ENCODE measurements around the gene LAMC1. TPM values are rescaled to one million over a fixed set of nuclear protein-coding genes. Genes with fewer than 3 reads are reported as not detected.
"Not testable (repeated sequence)": the region's sequence is repeated elsewhere in the genome, so short reads cannot be mapped to it uniquely, and the experiment has no call there.

Gene LAMC1
- total and polyA plus RNA-seq, 2 experiments from 2014 or later, result 185 to 686 TPM

GRCh38 chr1:183070234-183070922 is 47.2 kb downstream of the LAMC1 start:
- peak overlapping the region; percentile 61 for H3K9ac ChIP-seq
- H3F3A ChIP-seq (ENCODE audit: insufficient read depth), result peaks cover 71% of the 10 kb centered on the region
- in situ Hi-C loops (cut with MboI), result no loop called here
- no peaks in the 10 kb centered on the region for H3K9me2 ChIP-seq (ENCODE audit: insufficient read depth)
- H3K9me3 ChIP-seq (ENCODE audit: low read depth), result no peaks in the 10 kb centered on the region
- peak overlapping the region; percentile 72 for H3K4me2 ChIP-seq (ENCODE audit: unreplicated experiment)
- peak; percentile 44 for DNase-seq
- 19 to 25% methylated on average over 3 of the region's 3 CpGs for WGBS, 2 experiments (ENCODE audit: low coverage in 1 of 2, low lambda C conversion rate in 2 of 2, missing lambda C conversion rate in 2 of 2)
- peak overlapping the region; percentile 77 for H3K27ac ChIP-seq
- peak overlapping the region; percentile 25 for H3K4me3 ChIP-seq
- peaks cover 33% of the 10 kb centered on the region for H4K20me1 ChIP-seq (ENCODE audit: insufficient read depth)
- no peaks in the 10 kb centered on the region for H3K36me3 ChIP-seq (ENCODE audit: low read depth)
- TF ChIP-seq EZH2phosphoT487 (IDR thresholded peaks at IDR 0.05; ENCODE audit: insufficient read depth, low read depth), result no peak
- no peak for TF ChIP-seq EZH2 (IDR thresholded peaks at IDR 0.05; ENCODE audit: insufficient read depth, poor library complexity, severe bottlenecking)
- no peak overlapping the region for H2AFZ ChIP-seq
- H3K79me2 ChIP-seq (ENCODE audit: insufficient read depth), result peaks cover 99% of the 10 kb centered on the region
- no peaks in the 10 kb centered on the region for H3K27me3 ChIP-seq (replicated peaks; ENCODE audit: insufficient read depth)
- peaks cover 62% of the 10 kb centered on the region for H3K4me1 ChIP-seq (ENCODE audit: insufficient read depth)

GRCh38 chr1:183070923-183071618 is 47.9 kb downstream of the LAMC1 start:
- 3 to 4% methylated on average over 3 of the region's 3 CpGs for WGBS, 2 experiments (ENCODE audit: low coverage in 1 of 2, low lambda C conversion rate in 2 of 2, missing lambda C conversion rate in 2 of 2)
- TF ChIP-seq EZH2 (IDR thresholded peaks at IDR 0.05; ENCODE audit: insufficient read depth, poor library complexity, severe bottlenecking) (no peak), EZH2phosphoT487 (IDR thresholded peaks at IDR 0.05; ENCODE audit: insufficient read depth, low read depth) (peak; percentile 95)
- Histone ChIP-seq H3K4me3 (peak overlapping the region; percentile 25), H4K20me1 (ENCODE audit: insufficient read depth) (peaks cover 39% of the 10 kb centered on the region), H3K4me1 (ENCODE audit: insufficient read depth) (peaks cover 67% of the 10 kb centered on the region), H2AFZ (no peak overlapping the region), H3K27me3 (replicated peaks; ENCODE audit: insufficient read depth) (no peaks in the 10 kb centered on the region), H3K79me2 (ENCODE audit: insufficient read depth) (peaks cover 99% of the 10 kb centered on the region), H3K9me2 (ENCODE audit: insufficient read depth) (no peaks in the 10 kb centered on the region), H3F3A (ENCODE audit: insufficient read depth) (peaks cover 78% of the 10 kb centered on the region), H3K9me3 (ENCODE audit: low read depth) (no peaks in the 10 kb centered on the region), H3K27ac (peak overlapping the region; percentile 77), H3K4me2 (ENCODE audit: unreplicated experiment) (peak overlapping the region; percentile 72), H3K36me3 (ENCODE audit: low read depth) (no peaks in the 10 kb centered on the region), H3K9ac (peak overlapping the region; percentile 61)
- DNase-seq, result peak; percentile 87
- in situ Hi-C loops (cut with MboI), result no loop called here

- peak overlapping the region; percentile 44 for H3K4me2 ChIP-seq (ENCODE audit: unreplicated experiment)
- H3K79me2 ChIP-seq (ENCODE audit: insufficient read depth), result peaks cover 99% of the 10 kb centered on the region
- 86 to 90% methylated on average over 7 of the region's 7 CpGs for WGBS, 2 experiments (ENCODE audit: low coverage in 1 of 2, low lambda C conversion rate in 2 of 2, missing lambda C conversion rate in 2 of 2)
- H3K9ac ChIP-seq, result 0 out of 2 replicates have a peak overlapping the region, but pooled peaks have one; percentile 61
- H3K27me3 ChIP-seq (replicated peaks; ENCODE audit: insufficient read depth); H3K9me2 ChIP-seq (ENCODE audit: insufficient read depth); DNase-seq; in situ Hi-C loops (cut with MboI); H2AFZ ChIP-seq; H3K36me3 ChIP-seq (ENCODE audit: low read depth); H3K4me3 ChIP-seq; H3K9me3 ChIP-seq (ENCODE audit: low read depth): not testable (repeated sequence)
- peaks cover 91% of the 10 kb centered on the region for H3F3A ChIP-seq (ENCODE audit: insufficient read depth)
- H3K4me1 ChIP-seq (ENCODE audit: insufficient read depth), result peaks cover 81% of the 10 kb centered on the region
- H4K20me1 ChIP-seq (ENCODE audit: insufficient read depth), result peaks cover 48% of the 10 kb centered on the region
- peak overlapping the region; percentile 77 for H3K27ac ChIP-seq
Observed at GRCh38 chr1:183072595-183072994, 49.4 kb downstream of the LAMC1 start.

GRCh38 chr1:183073320-183073719 is 50.1 kb downstream of the LAMC1 start:
- Histone ChIP-seq H3K79me2 (ENCODE audit: insufficient read depth) (peaks cover 99% of the 10 kb centered on the region), H3K36me3 (ENCODE audit: low read depth) (no peaks in the 10 kb centered on the region), H4K20me1 (ENCODE audit: insufficient read depth) (peaks cover 42% of the 10 kb centered on the region), H3K27me3 (replicated peaks; ENCODE audit: insufficient read depth) (no peaks in the 10 kb centered on the region), H3F3A (ENCODE audit: insufficient read depth) (peaks cover 88% of the 10 kb centered on the region), H3K9me2 (ENCODE audit: insufficient read depth) (no peaks in the 10 kb centered on the region), H3K4me2 (ENCODE audit: unreplicated experiment) (peak overlapping the region; percentile 29), H3K9ac (no peak overlapping the region), H3K4me3 (no peak overlapping the region), H3K9me3 (ENCODE audit: low read depth) (no peaks in the 10 kb centered on the region), H3K4me1 (ENCODE audit: insufficient read depth) (peaks cover 86% of the 10 kb centered on the region), H2AFZ (no peak overlapping the region), H3K27ac (peak overlapping the region; percentile 37)
- no peak for DNase-seq
- in situ Hi-C loops (cut with MboI), result no loop called here
- TF ChIP-seq EZH2phosphoT487 (IDR thresholded peaks at IDR 0.05; ENCODE audit: insufficient read depth, low read depth) (no peak), EZH2 (IDR thresholded peaks at IDR 0.05; ENCODE audit: insufficient read depth, poor library complexity, severe bottlenecking) (no peak)
